Neural cell (in vitro differentiated cells): ENCODE measurements around the gene ZNF444. TPM values are rescaled to one million over a fixed set of nuclear protein-coding genes. Genes with fewer than 3 reads are reported as not detected.

ENCODE experiments used
- H2AFZ ChIP-seq: fragments of 200-600, 300-800 bp; sonication (generic), shearing (Covaris generic); 2 replicates; pipeline ENCODE4 v1.6.0; 2014; ENCODE audit warnings: low read depth, mild to moderate bottlenecking, antibody characterized with exemption, low read length, moderate library complexity
- H3F3A ChIP-seq: fragments of 200-600 bp; shearing (Covaris generic); 2 replicates; pipeline ENCODE4 v1.6.1; 2016; ENCODE audit warnings: mild to moderate bottlenecking, moderate library complexity, mixed read lengths, antibody characterized with exemption, low read length; ENCODE audit not compliant: insufficient read depth, poor library complexity, severe bottlenecking
- H3K27ac ChIP-seq: fragments of 200-600, 300-800 bp; sonication (generic), shearing (Covaris generic); 2 replicates; pipeline ENCODE4 v1.5.1; 2014; ENCODE audit warnings: mild to moderate bottlenecking, low read length, moderate library complexity
- H3K27me3 ChIP-seq: fragments of 300-800, 200-600 bp; sonication (generic), shearing (Covaris generic); 2 replicates; pipeline ENCODE4 v1.6.0; 2014; ENCODE audit warnings: mild to moderate bottlenecking, low read depth, low read length, moderate library complexity; ENCODE audit not compliant: insufficient read depth
- H3K36me3 ChIP-seq: fragments of 300-800, 200-600 bp; sonication (generic), shearing (Covaris generic); 2 replicates; pipeline ENCODE4 v1.5.1; 2014; ENCODE audit warnings: mild to moderate bottlenecking, antibody characterized with exemption, low read length, moderate library complexity; ENCODE audit not compliant: insufficient read depth
- H3K4me2 ChIP-seq: fragments of 300-800, 200-600 bp; sonication (generic), shearing (Covaris generic); 2 replicates; pipeline ENCODE4 v1.6.0; 2014; ENCODE audit warnings: mild to moderate bottlenecking, low read length
- H3K4me3 ChIP-seq: fragments of 300-800, 200-600 bp; sonication (generic), shearing (Covaris generic); 2 replicates; pipeline ENCODE4 v1.5.1; 2014; ENCODE audit warnings: mild to moderate bottlenecking, low read length, moderate library complexity
- H3K79me2 ChIP-seq: fragments of 200-600 bp; shearing (Covaris generic); replicated peaks from 2 replicates; pipeline ENCODE4 v1.6.0; 2014; ENCODE audit warnings: mild to moderate bottlenecking, low read length, moderate library complexity; ENCODE audit not compliant: insufficient read depth
- H3K9ac ChIP-seq: fragments of 300-800, 200-600 bp; sonication (generic), shearing (Covaris generic); 2 replicates; pipeline ENCODE4 v1.6.1; 2016; ENCODE audit warnings: mild to moderate bottlenecking, low read length, mixed read lengths
- H3K9me2 ChIP-seq: fragments of 200-600 bp; shearing (Covaris generic); 2 replicates; pipeline ENCODE4 v1.6.1; 2016; ENCODE audit warnings: mild to moderate bottlenecking, low read length, mixed read lengths; ENCODE audit not compliant: insufficient read depth
- H3K9me3 ChIP-seq: fragments of 200-600, 300-800 bp; sonication (generic), shearing (Covaris generic); 2 replicates; pipeline ENCODE4 v1.6.1; 2016; ENCODE audit warnings: mild to moderate bottlenecking, mixed run types, low read length, moderate library complexity, mixed read lengths
- H4K20me1 ChIP-seq: fragments of 200-600 bp; shearing (Covaris generic); 2 replicates; pipeline ENCODE4 v1.6.1; 2016; ENCODE audit warnings: mild to moderate bottlenecking, mixed run types; ENCODE audit not compliant: insufficient read depth
- CTCF ChIP-seq: fragments of 450-650 bp; IDR thresholded peaks from 2 replicates; pipeline ENCODE4 v1.5.1; 2014; ENCODE audit warnings: antibody characterized with exemption, mild to moderate bottlenecking, moderate library complexity; ENCODE audit not compliant: poor library complexity, severe bottlenecking
- EP300 ChIP-seq: fragments of 450-650 bp; conservative IDR thresholded peaks from 2 replicates; pipeline ENCODE4 v1.6.1; 2014; ENCODE audit warnings: antibody characterized with exemption, mild to moderate bottlenecking, moderate library complexity; ENCODE audit not compliant: poor library complexity, severe bottlenecking
- EZH2 ChIP-seq: fragments of 200-600, 300-800 bp; shearing (Covaris generic), sonication (generic); IDR thresholded peaks from 2 replicates; pipeline ENCODE4 v1.6.1; 2014; ENCODE audit warnings: antibody characterized with exemption, low read length, borderline replicate concordance, mild to moderate bottlenecking; ENCODE audit not compliant: insufficient read depth, poor library complexity, severe bottlenecking
- MXI1 ChIP-seq: fragments of 450-650 bp; conservative IDR thresholded peaks from 2 replicates; pipeline ENCODE4 v1.6.1; 2014; ENCODE audit warnings: antibody characterized with exemption, mild to moderate bottlenecking; ENCODE audit not compliant: poor library complexity, severe bottlenecking
- POLR2AphosphoS5 ChIP-seq: IDR thresholded peaks from 2 replicates; pipeline ENCODE4 v1.6.1; 2012
- RAD21 ChIP-seq: fragments of 450-650 bp; conservative IDR thresholded peaks from 2 replicates; pipeline ENCODE4 v1.6.1; 2014; ENCODE audit warnings: antibody characterized with exemption, mild to moderate bottlenecking, moderate library complexity
- REST ChIP-seq: IDR thresholded peaks from 2 replicates; pipeline ENCODE4 v1.6.1; 2012; ENCODE audit warnings: borderline replicate concordance
- SMC3 ChIP-seq: fragments of 450-650 bp; conservative IDR thresholded peaks from 2 replicates; pipeline ENCODE4 v1.6.1; 2014; ENCODE audit warnings: antibody characterized with exemption, mild to moderate bottlenecking, moderate library complexity; ENCODE audit not compliant: poor library complexity
- TAF1 ChIP-seq: IDR thresholded peaks from 2 replicates; pipeline ENCODE4 v1.6.1; 2012; ENCODE audit warnings: low read depth
- polyA plus RNA-seq: library from polyadenylated mRNA; depleted of rRNA; stranded (reverse); fragments of >200 nt; gene quantifications from 2 replicates; pipeline ENCODE4 v1.2.3, GENCODE V29; 2014

The ZNF444 gene
- polyA plus RNA-seq, 1 donor from 2014 or later, result 45.6 TPM

- no peaks in the 10 kb centered on the region for H4K20me1 ChIP-seq
- TF ChIP-seq RAD21, result no peak
- no peak for TF ChIP-seq SMC3
- TF ChIP-seq TAF1, result no peak
- no peak overlapping the region for H3K4me3 ChIP-seq
- no peak overlapping the region for H3K9ac ChIP-seq
- H3K9me2 ChIP-seq, result no peaks in the 10 kb centered on the region
- peaks cover 12% of the 10 kb centered on the region for H3K79me2 ChIP-seq
- no peaks in the 10 kb centered on the region for H3K9me3 ChIP-seq
- no peaks in the 10 kb centered on the region for H3K27me3 ChIP-seq
- no peak overlapping the region for H3K27ac ChIP-seq
- no peaks in the 10 kb centered on the region for H3F3A ChIP-seq
- H3K36me3 ChIP-seq, result no peaks in the 10 kb centered on the region
- H3K4me2 ChIP-seq, result no peak overlapping the region
- no peak overlapping the region for H2AFZ ChIP-seq
Observed at GRCh38 chr19:56146904-56147303, 5.8 kb downstream of the ZNF444 start.

- Histone ChIP-seq H3K27me3 (no peaks in the 10 kb centered on the region), H3K9me3 (no peaks in the 10 kb centered on the region), H3K4me2 (no peak overlapping the region), H4K20me1 (no peaks in the 10 kb centered on the region), H3K9ac (no peak overlapping the region), H3F3A (no peaks in the 10 kb centered on the region), H2AFZ (no peak overlapping the region), H3K9me2 (no peaks in the 10 kb centered on the region), H3K36me3 (no peaks in the 10 kb centered on the region), H3K4me3 (no peak overlapping the region), H3K79me2 (peaks cover 8% of the 10 kb centered on the region), H3K27ac (no peak overlapping the region)
- TF ChIP-seq POLR2AphosphoS5, result no peak
- TF ChIP-seq EP300, result no peak
- TF ChIP-seq TAF1, result no peak
- TF ChIP-seq CTCF, result no peak
- TF ChIP-seq SMC3, result no peak
- no peak for TF ChIP-seq RAD21
- TF ChIP-seq REST, result no peak
- TF ChIP-seq MXI1, result no peak
- no peak for TF ChIP-seq EZH2
Observed at GRCh38 chr19:56147307-56147706, 6.2 kb downstream of the ZNF444 start.

- Histone ChIP-seq H3K27ac (no peak overlapping the region), H3K27me3 (no peaks in the 10 kb centered on the region), H3K36me3 (no peaks in the 10 kb centered on the region), H3K9me2 (no peaks in the 10 kb centered on the region), H3F3A (no peaks in the 10 kb centered on the region), H3K9ac (no peak overlapping the region), H3K4me2 (no peak overlapping the region), H3K9me3 (no peaks in the 10 kb centered on the region), H3K79me2 (no peaks in the 10 kb centered on the region), H2AFZ (no peak overlapping the region), H4K20me1 (no peaks in the 10 kb centered on the region), H3K4me3 (no peak overlapping the region)
- TF ChIP-seq CTCF (no peak), REST (no peak), TAF1 (no peak), MXI1 (no peak), EP300 (no peak), POLR2AphosphoS5 (no peak), EZH2 (no peak), RAD21 (no peak), SMC3 (no peak)
Observed at GRCh38 chr19:56148096-56148495, 7.0 kb downstream of the ZNF444 start.
